C1 segment of cervical spinal cord (tissue), 14 donors: ENCODE results near the gene PIWIL4.
"Not testable (repeated sequence)": the region's sequence is repeated elsewhere in the genome, so short reads cannot be mapped to it uniquely, and the experiment has no call there.

Source experiments
- DNase-seq, 14 donors: peaks; one replicate each; lab custom pipeline; 2025; lab: John Stamatoyannopoulos, UW

PIWIL4 gene

GRCh38 chr11:94546886-94547285 lies 20.3 kb upstream of the PIWIL4 start:
- peak in 1 of 14 donors; percentile 32 for DNase-seq

GRCh38 chr11:94549146-94549545 lies 18.0 kb upstream of the PIWIL4 start:
- DNase-seq: peak in 1 of 14 donors; percentile 5

GRCh38 chr11:94550513-94550912 lies 16.7 kb upstream of the PIWIL4 start:
- no peak for DNase-seq

- DNase-seq: no peak
Measured at GRCh38 chr11:94553938-94554337, 13.2 kb upstream of the PIWIL4 start.

- not testable (repeated sequence) for DNase-seq
Measured at GRCh38 chr11:94555752-94556329, 11.3 kb upstream of the PIWIL4 start.

- DNase-seq: no peak
Measured at GRCh38 chr11:94557421-94557820, 9.7 kb upstream of the PIWIL4 start.

GRCh38 chr11:94557992-94558391 lies 9.2 kb upstream of the PIWIL4 start:
- DNase-seq: no peak

GRCh38 chr11:94558468-94558867 lies 8.7 kb upstream of the PIWIL4 start:
- DNase-seq: no peak

- no peak for DNase-seq
Measured at GRCh38 chr11:94558932-94559331, 8.2 kb upstream of the PIWIL4 start.

GRCh38 chr11:94559361-94559760 lies 7.8 kb upstream of the PIWIL4 start:
- no peak for DNase-seq

- no peak for DNase-seq
Measured at GRCh38 chr11:94560834-94561233, 6.3 kb upstream of the PIWIL4 start.

GRCh38 chr11:94563176-94563847 lies 3.9 kb upstream of the PIWIL4 start:
- DNase-seq: no peak

GRCh38 chr11:94563848-94564467 lies 3.2 kb upstream of the PIWIL4 start:
- no peak for DNase-seq

- no peak for DNase-seq
Measured at GRCh38 chr11:94568200-94568599, 1.0 kb downstream of the PIWIL4 start.

GRCh38 chr11:94568717-94569116 lies 1.5 kb downstream of the PIWIL4 start:
- DNase-seq: no peak

GRCh38 chr11:94572975-94573374 lies 5.8 kb downstream of the PIWIL4 start:
- DNase-seq: not testable (repeated sequence)

- DNase-seq: peak in 1 of 14 donors; percentile 18
Measured at GRCh38 chr11:94574193-94574961, 7.2 kb downstream of the PIWIL4 start.

- no peak for DNase-seq
Measured at GRCh38 chr11:94576306-94576705, 9.1 kb downstream of the PIWIL4 start.

- no peak for DNase-seq
Measured at GRCh38 chr11:94577841-94578240, 10.7 kb downstream of the PIWIL4 start.

- no peak for DNase-seq
Measured at GRCh38 chr11:94581926-94582325, 14.8 kb downstream of the PIWIL4 start.

- no peak for DNase-seq
Measured at GRCh38 chr11:94583213-94583865, 16.2 kb downstream of the PIWIL4 start.
